CD4-positive, alpha-beta T cell treated with Interleukin-10 for 1 hour (primary cell): ENCODE measurements around the gene TTC33.
"Not testable (repeated sequence)": the region's sequence is repeated elsewhere in the genome, so short reads cannot be mapped to it uniquely, and the experiment has no call there.

ENCODE experiments used
- DNase-seq: peaks from one replicate; pipeline ENCODE4 v3.0.0-alpha.2; 2020

Gene TTC33

GRCh38 chr5:40678460-40679147 lies 77.2 kb downstream of the TTC33 start:
- DNase-seq = no peak

GRCh38 chr5:40678026-40678425 lies 77.7 kb downstream of the TTC33 start:
- DNase-seq = peak; percentile 60

GRCh38 chr5:40677456-40677855 lies 78.3 kb downstream of the TTC33 start:
- DNase-seq = no peak

GRCh38 chr5:40676613-40677343 lies 79.0 kb downstream of the TTC33 start:
- no peak for DNase-seq

- DNase-seq = peak; percentile 68
Measured at GRCh38 chr5:40675396-40676133, 80.2 kb downstream of the TTC33 start.

GRCh38 chr5:40674661-40675235 lies 81.0 kb downstream of the TTC33 start:
- DNase-seq = no peak

- DNase-seq = no peak
Measured at GRCh38 chr5:40672425-40672824, 83.3 kb downstream of the TTC33 start.

- no peak for DNase-seq
Measured at GRCh38 chr5:40669606-40670390, 86.0 kb downstream of the TTC33 start.

- no peak for DNase-seq
Measured at GRCh38 chr5:40667161-40667663, 88.5 kb downstream of the TTC33 start.

- no peak for DNase-seq
Measured at GRCh38 chr5:40666657-40667056, 89.1 kb downstream of the TTC33 start.

GRCh38 chr5:40665635-40666298 lies 90.0 kb downstream of the TTC33 start:
- no peak for DNase-seq

GRCh38 chr5:40660751-40661150 lies 95.0 kb downstream of the TTC33 start:
- no peak for DNase-seq

- DNase-seq = no peak
Measured at GRCh38 chr5:40656766-40657165, 99.0 kb downstream of the TTC33 start.

GRCh38 chr5:40656091-40656490 lies 99.7 kb downstream of the TTC33 start:
- DNase-seq = not testable (repeated sequence)

- DNase-seq = peak; percentile 50
Measured at GRCh38 chr5:40655138-40655537, 100.6 kb downstream of the TTC33 start.

- no peak for DNase-seq
Measured at GRCh38 chr5:40654377-40654991, 101.3 kb downstream of the TTC33 start.

- peak; percentile 51 for DNase-seq
Measured at GRCh38 chr5:40653221-40654022, 102.3 kb downstream of the TTC33 start.

- DNase-seq = peak; percentile 40
Measured at GRCh38 chr5:40652441-40653220, 103.1 kb downstream of the TTC33 start.

GRCh38 chr5:40651201-40651600 lies 104.6 kb downstream of the TTC33 start:
- no peak for DNase-seq
